HepG2 (cell line): ENCODE data around the gene ACD. TPM values are rescaled to one million over a fixed set of nuclear protein-coding genes. Genes with fewer than 3 reads are reported as not detected.

ENCODE experiments used
- AGO1 ChIP-seq: fragments of 200-400 bp; formaldehyde crosslinking; IDR thresholded peaks from 2 replicates; pipeline ENCODE4 v1.6.1; 2017; ENCODE audit warnings: mild to moderate bottlenecking, low read depth, low read length, moderate library complexity; ENCODE audit not compliant: poor library complexity, severe bottlenecking
- MEF2D ChIP-seq: sonication (generic); formaldehyde crosslinking; IDR thresholded peaks from 2 replicates; pipeline ENCODE4 v1.5.1; 2020; ENCODE audit warnings: mild to moderate bottlenecking, missing genetic modification reagents
- PAF1 ChIP-seq: IDR thresholded peaks from 2 replicates; pipeline ENCODE4 v1.6.1; 2016; ENCODE audit warnings: missing genetic modification reagents, missing compliant biosample characterization
- PHF8 ChIP-seq: sonication (generic); formaldehyde crosslinking; IDR thresholded peaks from 2 replicates; pipeline ENCODE4 v1.5.0; 2020; ENCODE audit warnings: missing genetic modification reagents
- SKI ChIP-seq: fragments of 450-650 bp; IDR thresholded peaks from one replicate; pipeline ENCODE4 v1.6.1; 2018; ENCODE audit warnings: mild to moderate bottlenecking; ENCODE audit not compliant: partially characterized antibody
- ZBTB42 ChIP-seq: sonication (generic); formaldehyde crosslinking; IDR thresholded peaks from 2 replicates; pipeline ENCODE4 v1.5.0; 2020; ENCODE audit warnings: mild to moderate bottlenecking, missing genetic modification reagents
- ZNF124 ChIP-seq: sonication (generic); formaldehyde crosslinking; IDR thresholded peaks from 2 replicates; pipeline ENCODE4 v1.4.0; 2020; ENCODE audit warnings: missing genetic modification reagents
- ZNF232 ChIP-seq: sonication (generic); formaldehyde crosslinking; IDR thresholded peaks from 2 replicates; pipeline ENCODE4 v1.4.0; 2020; ENCODE audit warnings: missing genetic modification reagents, borderline replicate concordance
- ZNF724P ChIP-seq: sonication (generic); formaldehyde crosslinking; IDR thresholded peaks from 2 replicates; pipeline ENCODE4 v1.8.0; 2022; ENCODE audit warnings: missing genetic modification reagents, borderline replicate concordance
- polyA plus RNA-seq, 8 experiments: library from polyadenylated mRNA; depleted of rRNA in 3 of 8; stranded (reverse) in 7 of 8; unstranded in 1 of 8; fragments of >200 nt; fragmentation: Illumina TruSeq in 4 of 8; extraction: Trizol in 4 of 8; gene quantifications; 2 replicates each; pipeline versions ENCODE4 v1.2.1 to v1.2.3, GENCODE V29; 2011 to 2016; ENCODE audit warnings: low read depth in 4 of 8, missing spikeins in 1 of 8, mixed read lengths in 1 of 8; ENCODE audit not compliant: insufficient read depth in 1 of 8
- total RNA-seq, 5 experiments: library from RNA; depleted of rRNA; stranded (reverse); fragments of >200 nt; fragmentation: Illumina TruSeq; extraction: Trizol; gene quantifications; 2 replicates each; pipeline ENCODE4 v1.2.3, GENCODE V29; 2016; ENCODE audit warnings: low read depth in 1 of 5
- TF ChIP-seq, protein P1 (sequence below): sonication (generic); formaldehyde crosslinking; IDR thresholded peaks from one replicate; pipeline ENCODE4 v1.5.1; 2020; ENCODE audit warnings: mild to moderate bottlenecking, missing genetic modification reagents; ENCODE audit errors: not compliant biosample characterization
- TF ChIP-seq, protein P2 (sequence below): sonication (generic); formaldehyde crosslinking; IDR thresholded peaks from 2 replicates; pipeline ENCODE4 v1.4.0; 2020; ENCODE audit warnings: missing genetic modification reagents, borderline replicate concordance
- TF ChIP-seq, protein P3 (sequence below): IDR thresholded peaks from 2 replicates; pipeline ENCODE4 v1.6.1; 2012; ENCODE audit warnings: inconsistent platforms
- TF ChIP-seq, protein P4 (sequence below): sonication (generic); formaldehyde crosslinking; IDR thresholded peaks from 2 replicates; pipeline ENCODE4 v1.8.0; 2022; ENCODE audit warnings: mild to moderate bottlenecking, missing genetic modification reagents, borderline replicate concordance

Gene ACD
- total and polyA plus RNA-seq, 2 of the 13 experiments (the other 11 are each of a cell fraction or from before 2014, with no cell fraction given), result 32.6 to 38.3 TPM

DNA sequence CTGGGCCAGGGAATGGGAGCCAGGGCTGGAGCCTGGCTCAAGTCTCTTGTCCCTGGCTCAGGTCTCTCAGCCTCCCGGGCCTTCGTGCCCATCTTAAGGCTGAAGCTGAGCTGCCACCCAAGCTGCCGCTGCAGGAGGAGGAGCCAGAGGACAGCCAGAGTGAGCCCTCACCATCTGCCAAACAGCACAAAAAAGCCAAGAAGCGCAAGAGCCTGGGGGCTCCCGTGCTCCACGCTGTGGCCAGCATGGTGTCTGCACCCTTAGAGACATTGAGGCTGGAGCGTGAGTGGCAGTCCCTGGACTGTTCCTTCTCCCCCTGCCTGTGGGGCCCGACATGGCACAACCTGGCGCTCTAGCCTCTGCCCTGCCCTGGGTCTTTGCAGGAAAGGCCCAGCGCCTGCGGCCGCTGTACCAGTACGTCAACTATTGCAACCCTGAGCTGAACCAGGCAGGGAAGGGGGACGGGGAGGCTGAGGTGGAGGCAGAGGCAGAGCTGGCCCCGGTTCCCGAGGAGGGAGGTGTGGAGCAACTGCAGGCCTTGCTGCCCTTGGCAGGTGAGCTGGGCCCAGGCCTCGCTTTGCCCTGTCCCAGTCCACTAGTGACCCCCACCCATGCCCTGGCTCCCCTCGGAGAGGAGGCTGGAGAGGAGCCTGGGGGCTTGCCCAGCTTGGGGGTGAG lies 7.9 kb upstream of the ACD start (continued):
- TF ChIP-seq, protein P1, sequence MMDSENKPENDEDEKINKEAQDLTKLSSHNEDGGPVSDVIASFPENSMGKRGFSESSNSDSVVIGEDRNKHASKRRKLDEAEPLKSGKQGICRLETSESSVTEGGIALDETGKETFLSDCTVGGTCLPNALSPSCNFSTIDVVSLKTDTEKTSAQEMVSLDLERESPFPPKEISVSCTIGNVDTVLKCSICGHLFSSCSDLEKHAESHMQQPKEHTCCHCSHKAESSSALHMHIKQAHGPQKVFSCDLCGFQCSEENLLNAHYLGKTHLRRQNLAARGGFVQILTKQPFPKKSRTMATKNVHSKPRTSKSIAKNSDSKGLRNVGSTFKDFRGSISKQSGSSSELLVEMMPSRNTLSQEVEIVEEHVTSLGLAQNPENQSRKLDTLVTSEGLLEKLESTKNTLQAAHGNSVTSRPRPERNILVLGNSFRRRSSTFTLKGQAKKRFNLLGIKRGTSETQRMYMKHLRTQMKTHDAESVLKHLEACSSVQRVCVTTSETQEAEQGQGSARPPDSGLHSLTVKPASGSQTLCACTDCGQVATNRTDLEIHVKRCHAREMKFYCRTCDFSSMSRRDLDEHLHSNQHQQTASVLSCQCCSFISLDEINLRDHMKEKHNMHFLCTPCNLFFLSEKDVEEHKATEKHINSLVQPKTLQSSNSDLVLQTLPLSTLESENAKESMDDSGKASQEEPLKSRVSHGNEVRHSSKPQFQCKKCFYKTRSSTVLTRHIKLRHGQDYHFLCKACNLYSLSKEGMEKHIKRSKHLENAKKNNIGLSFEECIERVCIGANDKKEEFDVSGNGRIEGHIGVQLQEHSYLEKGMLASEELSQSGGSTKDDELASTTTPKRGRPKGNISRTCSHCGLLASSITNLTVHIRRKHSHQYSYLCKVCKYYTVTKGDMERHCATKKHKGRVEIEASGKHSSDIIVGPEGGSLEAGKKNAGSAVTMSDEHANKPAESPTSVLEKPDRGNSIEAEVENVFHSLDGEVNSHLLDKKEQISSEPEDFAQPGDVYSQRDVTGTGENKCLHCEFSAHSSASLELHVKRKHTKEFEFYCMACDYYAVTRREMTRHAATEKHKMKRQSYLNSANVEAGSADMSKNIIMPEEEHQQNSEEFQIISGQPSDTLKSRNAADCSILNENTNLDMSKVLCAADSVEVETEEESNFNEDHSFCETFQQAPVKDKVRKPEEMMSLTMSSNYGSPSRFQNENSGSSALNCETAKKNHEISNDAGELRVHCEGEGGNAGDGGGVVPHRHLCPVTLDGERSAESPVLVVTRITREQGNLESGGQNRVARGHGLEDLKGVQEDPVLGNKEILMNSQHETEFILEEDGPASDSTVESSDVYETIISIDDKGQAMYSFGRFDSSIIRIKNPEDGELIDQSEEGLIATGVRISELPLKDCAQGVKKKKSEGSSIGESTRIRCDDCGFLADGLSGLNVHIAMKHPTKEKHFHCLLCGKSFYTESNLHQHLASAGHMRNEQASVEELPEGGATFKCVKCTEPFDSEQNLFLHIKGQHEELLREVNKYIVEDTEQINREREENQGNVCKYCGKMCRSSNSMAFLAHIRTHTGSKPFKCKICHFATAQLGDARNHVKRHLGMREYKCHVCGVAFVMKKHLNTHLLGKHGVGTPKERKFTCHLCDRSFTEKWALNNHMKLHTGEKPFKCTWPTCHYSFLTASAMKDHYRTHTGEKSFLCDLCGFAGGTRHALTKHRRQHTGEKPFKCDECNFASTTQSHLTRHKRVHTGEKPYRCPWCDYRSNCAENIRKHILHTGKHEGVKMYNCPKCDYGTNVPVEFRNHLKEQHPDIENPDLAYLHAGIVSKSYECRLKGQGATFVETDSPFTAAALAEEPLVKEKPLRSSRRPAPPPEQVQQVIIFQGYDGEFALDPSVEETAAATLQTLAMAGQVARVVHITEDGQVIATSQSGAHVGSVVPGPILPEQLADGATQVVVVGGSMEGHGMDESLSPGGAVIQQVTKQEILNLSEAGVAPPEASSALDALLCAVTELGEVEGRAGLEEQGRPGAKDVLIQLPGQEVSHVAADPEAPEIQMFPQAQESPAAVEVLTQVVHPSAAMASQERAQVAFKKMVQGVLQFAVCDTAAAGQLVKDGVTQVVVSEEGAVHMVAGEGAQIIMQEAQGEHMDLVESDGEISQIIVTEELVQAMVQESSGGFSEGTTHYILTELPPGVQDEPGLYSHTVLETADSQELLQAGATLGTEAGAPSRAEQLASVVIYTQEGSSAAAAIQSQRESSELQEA, result peak; percentile 40
- TF ChIP-seq ZNF124 (peak; percentile 90), SKI (peak; percentile 58), PHF8 (peak; percentile 60), MEF2D (CRISPR knock-in tag) (peak; percentile 85; the same call in 1 of the 2 replicates), ZBTB42 (no peak; the same call in 1 of the 2 replicates), ZNF724P (CRISPR knock-in tag) (peak; percentile 75), PAF1 (CRISPR knock-in tag) (0 out of 2 replicates have a peak, but pooled peaks have one; percentile 20), AGO1 (peak; percentile 65), ZNF232 (CRISPR knock-in tag) (no peak)
- TF ChIP-seq, protein P2, sequence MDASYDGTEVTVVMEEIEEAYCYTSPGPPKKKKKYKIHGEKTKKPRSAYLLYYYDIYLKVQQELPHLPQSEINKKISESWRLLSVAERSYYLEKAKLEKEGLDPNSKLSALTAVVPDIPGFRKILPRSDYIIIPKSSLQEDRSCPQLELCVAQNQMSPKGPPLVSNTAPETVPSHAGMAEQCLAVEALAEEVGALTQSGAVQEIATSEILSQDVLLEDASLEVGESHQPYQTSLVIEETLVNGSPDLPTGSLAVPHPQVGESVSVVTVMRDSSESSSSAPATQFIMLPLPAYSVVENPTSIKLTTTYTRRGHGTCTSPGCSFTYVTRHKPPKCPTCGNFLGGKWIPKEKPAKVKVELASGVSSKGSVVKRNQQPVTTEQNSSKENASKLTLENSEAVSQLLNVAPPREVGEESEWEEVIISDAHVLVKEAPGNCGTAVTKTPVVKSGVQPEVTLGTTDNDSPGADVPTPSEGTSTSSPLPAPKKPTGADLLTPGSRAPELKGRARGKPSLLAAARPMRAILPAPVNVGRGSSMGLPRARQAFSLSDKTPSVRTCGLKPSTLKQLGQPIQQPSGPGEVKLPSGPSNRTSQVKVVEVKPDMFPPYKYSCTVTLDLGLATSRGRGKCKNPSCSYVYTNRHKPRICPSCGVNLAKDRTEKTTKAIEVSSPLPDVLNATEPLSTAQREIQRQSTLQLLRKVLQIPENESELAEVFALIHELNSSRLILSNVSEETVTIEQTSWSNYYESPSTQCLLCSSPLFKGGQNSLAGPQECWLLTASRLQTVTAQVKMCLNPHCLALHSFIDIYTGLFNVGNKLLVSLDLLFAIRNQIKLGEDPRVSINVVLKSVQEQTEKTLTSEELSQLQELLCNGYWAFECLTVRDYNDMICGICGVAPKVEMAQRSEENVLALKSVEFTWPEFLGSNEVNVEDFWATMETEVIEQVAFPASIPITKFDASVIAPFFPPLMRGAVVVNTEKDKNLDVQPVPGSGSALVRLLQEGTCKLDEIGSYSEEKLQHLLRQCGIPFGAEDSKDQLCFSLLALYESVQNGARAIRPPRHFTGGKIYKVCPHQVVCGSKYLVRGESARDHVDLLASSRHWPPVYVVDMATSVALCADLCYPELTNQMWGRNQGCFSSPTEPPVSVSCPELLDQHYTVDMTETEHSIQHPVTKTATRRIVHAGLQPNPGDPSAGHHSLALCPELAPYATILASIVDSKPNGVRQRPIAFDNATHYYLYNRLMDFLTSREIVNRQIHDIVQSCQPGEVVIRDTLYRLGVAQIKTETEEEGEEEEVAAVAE (CRISPR knock-in tag), result 0 out of 2 replicates have a peak, but pooled peaks have one; percentile 30
- TF ChIP-seq, protein P3, sequence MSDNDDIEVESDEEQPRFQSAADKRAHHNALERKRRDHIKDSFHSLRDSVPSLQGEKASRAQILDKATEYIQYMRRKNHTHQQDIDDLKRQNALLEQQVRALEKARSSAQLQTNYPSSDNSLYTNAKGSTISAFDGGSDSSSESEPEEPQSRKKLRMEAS, result peak; percentile 70; the same call in 1 of the 2 replicates
- TF ChIP-seq, protein P4, sequence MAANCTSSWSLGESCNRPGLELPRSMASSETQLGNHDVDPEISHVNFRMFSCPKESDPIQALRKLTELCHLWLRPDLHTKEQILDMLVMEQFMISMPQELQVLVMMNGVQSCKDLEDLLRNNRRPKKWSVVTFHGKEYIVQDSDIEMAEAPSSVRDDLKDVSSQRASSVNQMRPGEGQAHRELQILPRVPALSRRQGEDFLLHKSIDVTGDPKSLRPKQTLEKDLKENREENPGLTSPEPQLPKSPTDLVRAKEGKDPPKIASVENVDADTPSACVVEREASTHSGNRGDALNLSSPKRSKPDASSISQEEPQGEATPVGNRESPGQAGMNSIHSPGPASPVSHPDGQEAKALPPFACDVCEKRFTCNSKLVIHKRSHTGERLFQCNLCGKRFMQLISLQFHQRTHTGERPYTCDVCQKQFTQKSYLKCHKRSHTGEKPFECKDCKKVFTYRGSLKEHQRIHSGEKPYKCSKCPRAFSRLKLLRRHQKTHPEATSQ (CRISPR knock-in tag), result 0 out of 2 replicates have a peak, but pooled peaks have one; percentile 4
